HG02970 (cell line): ENCODE data around the gene LDAH.
A peak's percentile ranks its signal among the peaks of the same experiment; 100 is the strongest.

Source experiments
- ATAC-seq: cut with Tn5 transposase; IDR thresholded peaks from one replicate; pipeline ENCODE4 v1.9.1; 2021; ENCODE audit warnings: mild to moderate bottlenecking, moderate library complexity, moderate number of reproducible peaks; ENCODE audit not compliant: unreplicated experiment, low FRiP score

Gene LDAH

GRCh38 chr2:20822535-20823490 lies at the start of gene LDAH:
Gene LDAH (minus strand): TSS chr2:20823101. CDS start chr2:20801463, 21,638 bp downstream.
- ATAC-seq: peak; percentile 95

GRCh38 chr2:20868377-20868776 lies 45.5 kb upstream of the LDAH start:
- peak; percentile 91 for ATAC-seq

- no peak for ATAC-seq
Measured at GRCh38 chr2:20862850-20863249, 39.9 kb upstream of the LDAH start.

- no peak for ATAC-seq
Measured at GRCh38 chr2:20855456-20855855, 32.6 kb upstream of the LDAH start.

- ATAC-seq: no peak
Measured at GRCh38 chr2:20852670-20853069, 29.8 kb upstream of the LDAH start.

GRCh38 chr2:20852139-20852538 lies 29.2 kb upstream of the LDAH start:
- ATAC-seq: no peak

- no peak for ATAC-seq
Measured at GRCh38 chr2:20844246-20844645, 21.3 kb upstream of the LDAH start.

GRCh38 chr2:20839052-20839451 lies 16.2 kb upstream of the LDAH start:
- ATAC-seq: no peak

GRCh38 chr2:20838016-20838415 lies 15.1 kb upstream of the LDAH start:
- no peak for ATAC-seq

- no peak for ATAC-seq
Measured at GRCh38 chr2:20836521-20836920, 13.6 kb upstream of the LDAH start.

GRCh38 chr2:20834331-20834730 lies 11.4 kb upstream of the LDAH start:
- ATAC-seq: no peak

GRCh38 chr2:20832606-20833005 lies 9.7 kb upstream of the LDAH start:
- no peak for ATAC-seq

GRCh38 chr2:20829861-20830260 lies 7.0 kb upstream of the LDAH start:
- ATAC-seq: no peak

- ATAC-seq: no peak
Measured at GRCh38 chr2:20823917-20824316, 1.0 kb upstream of the LDAH start.

GRCh38 chr2:20818820-20819219 lies 4.1 kb downstream of the LDAH start:
- no peak for ATAC-seq

GRCh38 chr2:20815216-20815615 lies 7.7 kb downstream of the LDAH start:
- ATAC-seq: no peak

GRCh38 chr2:20812779-20813178 lies 10.1 kb downstream of the LDAH start:
- ATAC-seq: no peak

GRCh38 chr2:20806286-20806685 lies 16.6 kb downstream of the LDAH start:
- ATAC-seq: no peak

GRCh38 chr2:20803974-20804373 lies 18.9 kb downstream of the LDAH start:
- no peak for ATAC-seq

GRCh38 chr2:20803226-20803682 lies 19.6 kb downstream of the LDAH start:
- no peak for ATAC-seq

GRCh38 chr2:20797096-20797495 lies 25.8 kb downstream of the LDAH start:
- ATAC-seq: no peak

GRCh38 chr2:20796374-20796791 lies 26.5 kb downstream of the LDAH start:
- no peak for ATAC-seq
